ENCODE measurements around the gene SLC39A11. TPM values are rescaled to one million over a fixed set of nuclear protein-coding genes. Genes with fewer than 3 reads are reported as not detected.

Gene SLC39A11
- total RNA-seq, 1 experiment from 2014 or later: 18.6 TPM

DNA sequence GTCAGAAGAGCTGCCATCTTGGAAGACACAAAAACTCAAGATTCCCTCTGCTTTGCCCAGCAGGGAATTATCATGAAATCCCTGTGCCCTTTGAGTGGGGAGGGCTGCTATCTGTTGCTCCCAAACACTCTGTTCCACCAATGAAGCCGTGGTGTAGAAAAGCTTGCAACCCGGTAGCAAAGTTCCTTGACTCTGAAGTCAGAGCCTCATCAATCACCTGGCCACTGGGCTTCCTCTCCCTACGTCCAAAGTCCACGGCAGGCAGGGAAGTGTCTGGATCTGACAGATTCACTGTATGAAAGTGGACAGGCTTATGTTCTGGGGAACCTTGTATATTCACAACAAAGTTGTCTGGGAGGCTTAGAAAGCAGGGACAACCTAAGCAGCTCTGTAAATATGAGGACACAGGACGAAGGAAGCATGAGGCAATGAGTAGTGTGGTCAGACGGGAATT, 343.3 kb downstream of the SLC39A11 start:
- CTCF ChIA-PET: no interaction called here
- H3K9me3 ChIP-seq (ENCODE audit: low read depth, low read length, poor library complexity, severe bottlenecking): no peaks in the 10 kb centered on the region
- DNase-seq (ENCODE audit: low spot score): no peak
- intact Hi-C loops (cut with micrococcal nuclease; ENCODE audit: unreplicated experiment): no loop called here
- no peaks in the 10 kb centered on the region for H3K36me3 ChIP-seq (ENCODE audit: insufficient read depth, low read length, poor library complexity, severe bottlenecking)
- H3K4me3 ChIP-seq (ENCODE audit: low read depth, low read length, poor library complexity, severe bottlenecking): no peak overlapping the region
- H3K27ac ChIP-seq (ENCODE audit: low read depth, low read length, poor library complexity, severe bottlenecking): no peak overlapping the region
- H3K4me1 ChIP-seq (ENCODE audit: insufficient read depth, low read length, poor library complexity, severe bottlenecking): no peaks in the 10 kb centered on the region
- TF ChIP-seq, protein P1, sequence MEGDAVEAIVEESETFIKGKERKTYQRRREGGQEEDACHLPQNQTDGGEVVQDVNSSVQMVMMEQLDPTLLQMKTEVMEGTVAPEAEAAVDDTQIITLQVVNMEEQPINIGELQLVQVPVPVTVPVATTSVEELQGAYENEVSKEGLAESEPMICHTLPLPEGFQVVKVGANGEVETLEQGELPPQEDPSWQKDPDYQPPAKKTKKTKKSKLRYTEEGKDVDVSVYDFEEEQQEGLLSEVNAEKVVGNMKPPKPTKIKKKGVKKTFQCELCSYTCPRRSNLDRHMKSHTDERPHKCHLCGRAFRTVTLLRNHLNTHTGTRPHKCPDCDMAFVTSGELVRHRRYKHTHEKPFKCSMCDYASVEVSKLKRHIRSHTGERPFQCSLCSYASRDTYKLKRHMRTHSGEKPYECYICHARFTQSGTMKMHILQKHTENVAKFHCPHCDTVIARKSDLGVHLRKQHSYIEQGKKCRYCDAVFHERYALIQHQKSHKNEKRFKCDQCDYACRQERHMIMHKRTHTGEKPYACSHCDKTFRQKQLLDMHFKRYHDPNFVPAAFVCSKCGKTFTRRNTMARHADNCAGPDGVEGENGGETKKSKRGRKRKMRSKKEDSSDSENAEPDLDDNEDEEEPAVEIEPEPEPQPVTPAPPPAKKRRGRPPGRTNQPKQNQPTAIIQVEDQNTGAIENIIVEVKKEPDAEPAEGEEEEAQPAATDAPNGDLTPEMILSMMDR (conservative IDR thresholded peaks at IDR 0.05; ENCODE audit: low read depth, low read length): no peak
- TF ChIP-seq EZH2 (IDR thresholded peaks at IDR 0.05; ENCODE audit: borderline replicate concordance, low read depth, low read length, poor library complexity, severe bottlenecking): no peak
- no TSS peak for BruUV-seq (replicated peaks)
- no peaks in the 10 kb centered on the region for H3K27me3 ChIP-seq (replicated peaks; ENCODE audit: insufficient read depth, low read depth, low read length, poor library complexity)
- POLR2A ChIA-PET (ENCODE audit: low non-redundant PET): no interaction called here

DNA sequence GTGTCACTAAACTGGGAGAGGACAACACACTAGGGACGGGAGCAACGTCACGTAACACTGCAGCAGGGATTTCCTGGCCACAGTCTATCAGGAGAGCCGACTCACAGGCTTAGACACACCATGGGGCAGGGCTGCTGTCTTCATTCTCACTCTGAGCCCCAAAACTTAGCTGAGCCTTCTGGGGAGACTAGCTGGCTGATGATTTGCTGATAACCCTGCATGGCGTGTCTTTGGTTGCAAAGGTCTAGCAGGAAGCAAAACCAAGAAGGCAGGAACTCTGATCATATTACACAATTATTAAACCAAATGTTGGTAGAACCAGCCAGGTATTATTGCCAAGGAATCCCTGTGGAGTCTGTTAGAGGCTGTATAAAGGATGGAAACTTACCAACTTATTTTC, 345.0 kb downstream of the SLC39A11 start:
- TF ChIP-seq, protein P1 (conservative IDR thresholded peaks at IDR 0.05; ENCODE audit: low read depth, low read length): no peak
- no peak for TF ChIP-seq EZH2 (IDR thresholded peaks at IDR 0.05; ENCODE audit: borderline replicate concordance, low read depth, low read length, poor library complexity, severe bottlenecking)
- intact Hi-C loops (cut with micrococcal nuclease; ENCODE audit: unreplicated experiment): no loop called here
- Histone ChIP-seq H3K27me3 (replicated peaks; ENCODE audit: insufficient read depth, low read depth, low read length, poor library complexity) (no peaks in the 10 kb centered on the region), H3K36me3 (ENCODE audit: insufficient read depth, low read length, poor library complexity, severe bottlenecking) (no peaks in the 10 kb centered on the region), H3K9me3 (ENCODE audit: low read depth, low read length, poor library complexity, severe bottlenecking) (no peaks in the 10 kb centered on the region), H3K4me1 (ENCODE audit: insufficient read depth, low read length, poor library complexity, severe bottlenecking) (no peaks in the 10 kb centered on the region), H3K4me3 (ENCODE audit: low read depth, low read length, poor library complexity, severe bottlenecking) (no peak overlapping the region), H3K27ac (ENCODE audit: low read depth, low read length, poor library complexity, severe bottlenecking) (no peak overlapping the region)
- CTCF ChIA-PET: no interaction called here
- POLR2A ChIA-PET (ENCODE audit: low non-redundant PET): no interaction called here
- no TSS peak for BruUV-seq (replicated peaks)
- DNase-seq (ENCODE audit: low spot score): no peak

DNA sequence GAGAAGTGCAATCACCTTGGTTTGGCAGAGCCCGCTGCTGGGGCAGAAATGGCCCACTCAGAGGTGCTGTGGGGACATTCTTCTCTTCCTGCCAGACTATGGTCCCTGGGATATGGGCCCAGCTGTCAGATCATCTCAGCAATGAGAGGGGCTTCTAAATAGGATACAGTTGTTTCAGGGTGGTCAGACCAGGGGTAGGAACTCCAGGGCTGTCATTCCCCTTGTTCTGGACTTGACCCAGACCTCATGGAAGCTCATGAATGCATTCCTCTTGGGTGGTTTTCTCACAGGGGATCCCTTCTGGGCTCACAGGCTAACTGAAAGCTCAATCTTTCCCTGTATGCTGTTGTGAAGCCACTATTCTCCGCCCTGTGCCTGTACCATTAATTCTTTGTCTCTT, 347.2 kb downstream of the SLC39A11 start:
- CTCF ChIA-PET: no interaction called here
- intact Hi-C loops (cut with micrococcal nuclease; ENCODE audit: unreplicated experiment): no loop called here
- no TSS peak for BruUV-seq (replicated peaks)

More for the DNA sequence above, 347.2 kb downstream of the SLC39A11 start:
- H3K9me3 ChIP-seq (ENCODE audit: low read depth, low read length, poor library complexity, severe bottlenecking): no peaks in the 10 kb centered on the region
- H3K27me3 ChIP-seq (replicated peaks; ENCODE audit: insufficient read depth, low read depth, low read length, poor library complexity): no peaks in the 10 kb centered on the region
- POLR2A ChIA-PET (ENCODE audit: low non-redundant PET): no interaction called here
- no peaks in the 10 kb centered on the region for H3K36me3 ChIP-seq (ENCODE audit: insufficient read depth, low read length, poor library complexity, severe bottlenecking)
- DNase-seq (ENCODE audit: low spot score): no peak
- H3K27ac ChIP-seq (ENCODE audit: low read depth, low read length, poor library complexity, severe bottlenecking): no peak overlapping the region
- TF ChIP-seq, protein P1 (conservative IDR thresholded peaks at IDR 0.05; ENCODE audit: low read depth, low read length): no peak
- TF ChIP-seq EZH2 (IDR thresholded peaks at IDR 0.05; ENCODE audit: borderline replicate concordance, low read depth, low read length, poor library complexity, severe bottlenecking): no peak
- H3K4me3 ChIP-seq (ENCODE audit: low read depth, low read length, poor library complexity, severe bottlenecking): no peak overlapping the region
- no peaks in the 10 kb centered on the region for H3K4me1 ChIP-seq (ENCODE audit: insufficient read depth, low read length, poor library complexity, severe bottlenecking)
